CD14-positive monocyte (primary cell): ENCODE data around the gene CDH23. TPM values are rescaled to one million over a fixed set of nuclear protein-coding genes. Genes with fewer than 3 reads are reported as not detected.
A peak's percentile ranks its signal among the peaks of the same experiment; 100 is the strongest.

ENCODE experiments used
- DNase-seq, 3 donors: peaks; one replicate each; pipeline ENCODE4 v3.0.0-alpha.2; 2011 to 2022
- H2AFZ ChIP-seq: 2 replicates; pipeline ENCODE4 v1.6.0; 2012; ENCODE audit warnings: mild to moderate bottlenecking, low read depth, low read length, inconsistent platforms; ENCODE audit not compliant: insufficient read depth, poor library complexity, severe bottlenecking
- H3K27ac ChIP-seq, 2 donors: 1 replicate in 1 of 2; 2 replicates in 1 of 2; pipeline ENCODE4 v1.5.1; 2012 to 2013; ENCODE audit warnings: low read length in 2 of 2, control low read depth in 1 of 2, inconsistent platforms in 1 of 2, low read depth in 1 of 2, mild to moderate bottlenecking in 1 of 2
- H3K27me3 ChIP-seq, 2 donors: one replicate each; pipeline versions ENCODE4 v1.6.0 to v1.6.1; 2011 to 2013; ENCODE audit warnings: low read length in 2 of 2; ENCODE audit not compliant: control insufficient read depth in 2 of 2, insufficient read depth in 2 of 2
- H3K36me3 ChIP-seq, 2 donors: replicated peaks in 1 of 2; 1 replicate in 1 of 2; 2 replicates in 1 of 2; pipeline versions ENCODE4 v1.5.1 to v1.6.1; 2012 to 2013; ENCODE audit warnings: low read length in 2 of 2, control low read depth in 1 of 2, inconsistent platforms in 1 of 2, mild to moderate bottlenecking in 1 of 2; ENCODE audit not compliant: insufficient read depth in 2 of 2, control insufficient read depth in 1 of 2
- H3K4me1 ChIP-seq, 2 donors: 1 replicate in 1 of 2; 2 replicates in 1 of 2; pipeline versions ENCODE4 v1.5.1 to v1.6.1; 2012 to 2013; ENCODE audit warnings: low read length in 2 of 2, control low read depth in 1 of 2, inconsistent platforms in 1 of 2, mild to moderate bottlenecking in 1 of 2, moderate library complexity in 1 of 2; ENCODE audit not compliant: insufficient read depth in 2 of 2, control insufficient read depth in 1 of 2
- H3K4me2 ChIP-seq: replicated peaks from 2 replicates; pipeline ENCODE3; 2012; ENCODE audit warnings: low read length, moderate library complexity, mild to moderate bottlenecking; ENCODE audit not compliant: poor library complexity, severe bottlenecking; ENCODE audit errors: extremely low read depth
- H3K4me3 ChIP-seq, 3 experiments: fragments of 200-600 bp in 1 of 3; sonication (generic) in 1 of 3; replicated peaks in 1 of 3; 1 replicate in 2 of 3; 2 replicates in 1 of 3; pipeline ENCODE4 v1.5.1; 2011 to 2013; ENCODE audit warnings: low read length in 3 of 3, mild to moderate bottlenecking in 3 of 3, control low read depth in 2 of 3, low read depth in 2 of 3, inconsistent platforms in 1 of 3, moderate library complexity in 1 of 3
- H3K79me2 ChIP-seq: 2 replicates; pipeline ENCODE4 v1.6.0; 2012; ENCODE audit warnings: mild to moderate bottlenecking, control low read depth, inconsistent platforms, low read length, moderate library complexity; ENCODE audit not compliant: insufficient read depth
- H3K9ac ChIP-seq: 2 replicates; pipeline ENCODE4 v1.6.0; 2017; ENCODE audit warnings: low read length, mild to moderate bottlenecking; ENCODE audit not compliant: insufficient read depth, poor library complexity, severe bottlenecking
- H3K9me3 ChIP-seq, 2 donors: replicated peaks in 1 of 2; 1 replicate in 1 of 2; 2 replicates in 1 of 2; pipeline versions ENCODE4 v1.5.1 to v1.6.1; 2012 to 2013; ENCODE audit warnings: low read length in 2 of 2, control low read depth in 1 of 2; ENCODE audit not compliant: control insufficient read depth in 1 of 2, insufficient read depth in 1 of 2
- H4K20me1 ChIP-seq: 2 replicates; pipeline ENCODE4 v1.6.0; 2012; ENCODE audit warnings: mild to moderate bottlenecking, low read length, control low read depth, moderate library complexity; ENCODE audit not compliant: insufficient read depth
- H3K27ac Mint-ChIP-seq, 7 donors: one replicate each; pipeline ENCODE4 v1.8.0; 2020; ENCODE audit warnings: mild to moderate bottlenecking in 7 of 7, mixed read lengths in 7 of 7, moderate library complexity in 6 of 7, inconsistent platforms in 2 of 7
- H3K27me3 Mint-ChIP-seq, 3 donors: one replicate each; pipeline ENCODE4 v1.8.0; 2021 to 2022; ENCODE audit warnings: low read depth in 3 of 3, mild to moderate bottlenecking in 3 of 3, mixed read lengths in 3 of 3, moderate library complexity in 3 of 3, inconsistent platforms in 1 of 3
- H3K36me3 Mint-ChIP-seq, 2 donors: one replicate each; pipeline ENCODE4 v1.8.0; 2020; ENCODE audit warnings: mixed read lengths in 2 of 2, inconsistent platforms in 1 of 2, mild to moderate bottlenecking in 1 of 2
- H3K4me1 Mint-ChIP-seq: one replicate; pipeline ENCODE4 v1.8.0; 2020; ENCODE audit warnings: mild to moderate bottlenecking, mixed read lengths
- H3K4me3 Mint-ChIP-seq, 2 donors: one replicate each; pipeline ENCODE4 v1.8.0; 2020; ENCODE audit warnings: mild to moderate bottlenecking in 2 of 2, mixed read lengths in 2 of 2, moderate library complexity in 1 of 2
- H3K9me3 Mint-ChIP-seq, 7 donors: one replicate each; pipeline ENCODE4 v1.8.0; 2020 to 2022; ENCODE audit warnings: mixed read lengths in 7 of 7, mild to moderate bottlenecking in 6 of 7, moderate library complexity in 6 of 7, inconsistent platforms in 2 of 7
- WGBS: methylation state at CpG from one replicate; pipeline ENCODE4 v1.1.5; 2013; ENCODE audit warnings: missing lambda C conversion rate; ENCODE audit not compliant: insufficient coverage; 5-methylcytosine and 5-hydroxymethylcytosine counted together
- intact Hi-C, 2 donors: fragments of 100-400 bp; cut with micrococcal nuclease; formaldehyde crosslinking; loops; one replicate each; pipeline versions ENCODE4 v1.15.0 to v1.15.1; 2023
- polyA plus RNA-seq, 3 donors: library from polyadenylated mRNA; depleted of rRNA in 1 of 3; unstranded in 2 of 3; stranded (reverse) in 1 of 3; fragments of 300-500 nt in 2 of 3; fragments of >200 nt in 1 of 3; fragmentation: Illumina TruSeq in 2 of 3; gene quantifications; 1 replicate in 2 of 3; 2 replicates in 1 of 3; pipeline ENCODE4 v1.2.3, GENCODE V29; 2012 to 2021
- TF ChIP-seq, protein P1 (sequence below): fragments of 200-600 bp; IDR thresholded peaks from one replicate; pipeline ENCODE4 v1.8.0; 2022; ENCODE audit warnings: antibody characterized with exemption, mild to moderate bottlenecking

CDH23 gene
- polyA plus RNA-seq, 3 donors = 8.2 to 36.2 (median 10.5) TPM

DNA sequence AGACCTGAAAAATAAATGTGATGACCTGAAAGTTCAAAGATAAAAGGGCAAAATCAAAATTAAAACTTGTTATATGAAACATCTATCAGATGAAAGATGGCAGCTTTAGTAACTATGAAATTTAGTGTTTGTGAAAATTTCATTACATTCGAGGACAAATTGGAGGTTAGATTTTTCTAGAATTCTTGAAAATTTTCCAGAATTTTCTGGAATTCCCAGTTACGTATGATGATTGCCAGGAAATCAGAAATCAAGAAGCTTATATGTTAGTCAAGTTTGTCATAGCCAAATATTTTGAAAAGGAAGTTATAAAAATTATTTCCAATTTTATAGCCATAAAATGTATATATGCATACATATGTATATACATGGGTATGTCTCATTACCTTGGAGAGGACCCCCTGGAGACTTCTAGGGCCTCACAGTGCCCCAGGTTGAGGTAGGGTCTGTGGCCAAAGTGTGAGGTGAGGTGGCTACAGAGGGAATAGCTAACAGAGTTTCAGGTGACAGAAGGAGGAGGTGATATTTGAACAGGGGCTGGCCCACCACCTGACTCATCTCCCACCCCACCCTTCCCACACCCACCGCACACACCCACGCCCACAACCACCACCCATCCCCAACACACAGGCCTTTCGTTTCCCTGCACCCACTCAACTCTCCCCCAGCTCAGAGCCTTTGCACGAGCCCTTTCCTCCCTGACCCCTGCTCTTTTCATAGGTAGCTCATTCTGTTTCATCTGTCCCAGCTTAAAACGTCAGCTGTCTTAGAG, 301.4 kb downstream of the CDH23 start:
- peak overlapping the region in 1 of 3 experiments; percentile 58 for H3K4me3 ChIP-seq
- DNase-seq = no peak

DNA sequence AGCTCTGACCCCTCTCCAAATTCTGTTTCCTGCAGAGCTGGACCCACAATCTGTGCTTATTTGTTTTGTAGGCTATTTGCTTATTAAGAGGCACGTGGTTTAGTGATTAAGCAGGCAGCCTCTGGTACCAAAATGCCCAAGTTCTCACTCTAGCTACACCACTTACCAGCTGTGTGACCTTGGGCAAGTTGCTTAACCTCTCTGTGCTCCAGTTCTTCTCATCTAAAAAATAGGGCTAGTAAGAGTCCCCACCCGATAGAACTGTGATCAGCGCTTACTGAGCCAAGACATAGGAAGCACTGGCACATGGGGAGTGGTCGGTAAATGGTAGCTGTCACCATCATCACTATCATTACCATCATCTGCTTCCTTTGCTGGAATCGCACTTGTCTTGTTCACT, 302.0 kb downstream of the CDH23 start:
- H3K9me3 Mint-ChIP-seq = peaks cover 0 to 2% (median 0%) of the 10 kb centered on the region in 7 donors
- H3K4me1 ChIP-seq = peaks cover 92 to 96% of the 10 kb centered on the region in 2 donors
- H3K4me2 ChIP-seq = no peak overlapping the region
- H3K79me2 ChIP-seq = peaks cover 16% of the 10 kb centered on the region
- H2AFZ ChIP-seq = no peak overlapping the region
- no peak overlapping the region for H3K27ac ChIP-seq
- no peaks in the 10 kb centered on the region for H3K27me3 ChIP-seq
- H3K4me3 ChIP-seq = no peak overlapping the region
- H3K4me1 Mint-ChIP-seq = peaks cover 91% of the 10 kb centered on the region
- DNase-seq = no peak
- no peak overlapping the region for H3K9ac ChIP-seq
- intact Hi-C loops = no loop called here
- H3K4me3 Mint-ChIP-seq = no peak overlapping the region
- 94% methylated on average over 3 of the region's 5 CpGs for WGBS
- TF ChIP-seq, protein P1, sequence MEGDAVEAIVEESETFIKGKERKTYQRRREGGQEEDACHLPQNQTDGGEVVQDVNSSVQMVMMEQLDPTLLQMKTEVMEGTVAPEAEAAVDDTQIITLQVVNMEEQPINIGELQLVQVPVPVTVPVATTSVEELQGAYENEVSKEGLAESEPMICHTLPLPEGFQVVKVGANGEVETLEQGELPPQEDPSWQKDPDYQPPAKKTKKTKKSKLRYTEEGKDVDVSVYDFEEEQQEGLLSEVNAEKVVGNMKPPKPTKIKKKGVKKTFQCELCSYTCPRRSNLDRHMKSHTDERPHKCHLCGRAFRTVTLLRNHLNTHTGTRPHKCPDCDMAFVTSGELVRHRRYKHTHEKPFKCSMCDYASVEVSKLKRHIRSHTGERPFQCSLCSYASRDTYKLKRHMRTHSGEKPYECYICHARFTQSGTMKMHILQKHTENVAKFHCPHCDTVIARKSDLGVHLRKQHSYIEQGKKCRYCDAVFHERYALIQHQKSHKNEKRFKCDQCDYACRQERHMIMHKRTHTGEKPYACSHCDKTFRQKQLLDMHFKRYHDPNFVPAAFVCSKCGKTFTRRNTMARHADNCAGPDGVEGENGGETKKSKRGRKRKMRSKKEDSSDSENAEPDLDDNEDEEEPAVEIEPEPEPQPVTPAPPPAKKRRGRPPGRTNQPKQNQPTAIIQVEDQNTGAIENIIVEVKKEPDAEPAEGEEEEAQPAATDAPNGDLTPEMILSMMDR = no peak
- no peaks in the 10 kb centered on the region for H3K36me3 ChIP-seq
- H3K27me3 Mint-ChIP-seq = no peaks in the 10 kb centered on the region
- H3K36me3 Mint-ChIP-seq = peaks cover 18 to 33% of the 10 kb centered on the region in 2 donors
- H4K20me1 ChIP-seq = no peaks in the 10 kb centered on the region
- H3K27ac Mint-ChIP-seq = peak overlapping the region in 1 of 7 donors; percentile 13
- H3K9me3 ChIP-seq = no peaks in the 10 kb centered on the region

More for the DNA sequence above, 301.4 kb downstream of the CDH23 start:
- H3K27ac Mint-ChIP-seq = peak overlapping the region in 5 of 7 donors; percentile 1 to 78 (median 67)
- H3K4me1 ChIP-seq = peaks cover 98 to 100% of the 10 kb centered on the region in 2 donors
- intact Hi-C loops = no loop called here
- peak overlapping the region in 1 of 2 donors; percentile 64 for H3K4me3 Mint-ChIP-seq
- H3K4me1 Mint-ChIP-seq = peaks cover 97% of the 10 kb centered on the region
- WGBS = 91% methylated on average over 4 of the region's 7 CpGs
- no peaks in the 10 kb centered on the region for H3K27me3 ChIP-seq
- H3K36me3 ChIP-seq = no peaks in the 10 kb centered on the region
- H3K9ac ChIP-seq = no peak overlapping the region
- H2AFZ ChIP-seq = no peak overlapping the region
- no peaks in the 10 kb centered on the region for H3K9me3 ChIP-seq
- peaks cover 12 to 28% of the 10 kb centered on the region in 2 donors for H3K36me3 Mint-ChIP-seq
- H3K4me2 ChIP-seq = peak overlapping the region; percentile 72
- no peaks in the 10 kb centered on the region for H4K20me1 ChIP-seq
- H3K79me2 ChIP-seq = peaks cover 16% of the 10 kb centered on the region
- peak overlapping the region; percentile 10 to 92 for H3K27ac ChIP-seq
- H3K27me3 Mint-ChIP-seq = no peaks in the 10 kb centered on the region
- peaks cover 0 to 2% (median 0%) of the 10 kb centered on the region in 7 donors for H3K9me3 Mint-ChIP-seq
- TF ChIP-seq, protein P1 = no peak
